A549 (cell line): ENCODE results near the gene SSX2IP. TPM values are rescaled to one million over a fixed set of nuclear protein-coding genes. Genes with fewer than 3 reads are reported as not detected.

Experiments used
- ATAC-seq, 2 experiments: fragments of 200-7000 bp in 1 of 2; fragments of >200 bp in 1 of 2; cut with Nextera tagmentation in 1 of 2; cut with Tn5 transposase in 1 of 2; 3 replicates each; pipeline versions ENCODE4 v1.8.0 to v1.9.1; 2018 to 2020; ENCODE audit warnings: mild to moderate bottlenecking in 1 of 2, moderate library complexity in 1 of 2
- CTCF ChIA-PET: fragments of 300-600 bp; sonication (Branson Sonifier 250); formaldehyde crosslinking; extraction: SDS; loops from one replicate; lab custom pipeline; 2021; ENCODE audit warnings: antibody characterized with exemption, inconsistent platforms; lab: Yijun Ruan, JAX
- POLR2A ChIA-PET: fragments of 350-600 bp; formaldehyde crosslinking; extraction: SDS; loops from one replicate; lab custom pipeline; 2021; ENCODE audit warnings: antibody characterized with exemption, inconsistent platforms; lab: Yijun Ruan, JAX
- DNase-seq, 2 experiments: peaks; one replicate each; pipeline versions ENCODE4 v3.0.0 to v3.0.0-alpha.2; 2011 to 2016; ENCODE audit warnings: low read depth in 1 of 2, low spot score in 1 of 2
- FAIRE-seq: peaks from 2 replicates; lab custom pipeline; 2011; peaks lifted over from hg19 to GRCh38; lab: Jason Lieb, UNC
- H3K27ac ChIP-seq, 2 experiments: fragments of >200 bp; sonication (Bioruptor Twin); formaldehyde crosslinking; 3 replicates each; pipeline ENCODE4 v1.5.1; 2016 to 2017
- H3K4me1 ChIP-seq: fragments of >200 bp; sonication (Bioruptor Twin); formaldehyde crosslinking; 3 replicates; pipeline ENCODE4 v1.6.1; 2016
- H3K4me2 ChIP-seq: fragments of >200 bp; sonication (Bioruptor Twin); formaldehyde crosslinking; 3 replicates; pipeline ENCODE4 v1.6.1; 2016
- H3K4me3 ChIP-seq: fragments of >200 bp; sonication (Bioruptor Twin); formaldehyde crosslinking; 3 replicates; pipeline ENCODE4 v1.5.1; 2016
- H3K9me3 ChIP-seq: fragments of >200 bp; sonication (Bioruptor Twin); formaldehyde crosslinking; 3 replicates; pipeline ENCODE4 v1.6.1; 2016
- CBX2 ChIP-seq: fragments of 200-600 bp; sonication (generic); IDR thresholded peaks from 2 replicates; pipeline ENCODE4 v1.6.1; 2016; ENCODE audit warnings: low read depth, mild to moderate bottlenecking, borderline replicate concordance
- CTCF ChIP-seq: fragments of >200 bp; sonication (Bioruptor Twin); formaldehyde crosslinking; IDR thresholded peaks from 3 replicates; pipeline ENCODE4 v1.5.1; 2016
- E2F6 ChIP-seq: IDR thresholded peaks from 2 replicates; pipeline ENCODE4 v1.6.1; 2012; ENCODE audit warnings: low read depth, borderline replicate concordance
- EHF ChIP-seq: fragments of 250-450 bp; sonication (Bioruptor Pico); IDR thresholded peaks from 2 replicates; pipeline ENCODE4 v1.5.0; 2020; ENCODE audit warnings: mild to moderate bottlenecking
- ELK1 ChIP-seq: fragments of 150-350 bp; IDR thresholded peaks from 2 replicates; pipeline ENCODE4 v1.6.1; 2014; ENCODE audit warnings: low read depth, mild to moderate bottlenecking, low read length
- GATA3 ChIP-seq: IDR thresholded peaks from 2 replicates; pipeline ENCODE4 v1.6.1; 2012; ENCODE audit warnings: borderline replicate concordance
- HDAC2 ChIP-seq: fragments of 200-600 bp; sonication (generic); IDR thresholded peaks from 2 replicates; pipeline ENCODE4 v1.6.1; 2016
- HMGXB4 ChIP-seq: fragments of 250-450 bp; sonication (Bioruptor Pico); IDR thresholded peaks from 2 replicates; pipeline ENCODE4 v1.5.0; 2021; ENCODE audit warnings: mild to moderate bottlenecking, moderate library complexity, borderline replicate concordance
- JUN ChIP-seq, 2 experiments: fragments of >200 bp; sonication (Bioruptor Twin); formaldehyde crosslinking; IDR thresholded peaks; 2 replicates in 1 of 2; 3 replicates in 1 of 2; pipeline ENCODE4 v1.6.1; 2016 to 2017
- KDM5A ChIP-seq: fragments of 200-600 bp; sonication (generic); IDR thresholded peaks from 2 replicates; pipeline ENCODE4 v1.6.1; 2016; ENCODE audit warnings: antibody characterized with exemption, mild to moderate bottlenecking
- MAFK ChIP-seq: fragments of 450-650 bp; IDR thresholded peaks from 2 replicates; pipeline ENCODE4 v1.6.1; 2014; ENCODE audit not compliant: partially characterized antibody
- MYC ChIP-seq: IDR thresholded peaks from 2 replicates; pipeline ENCODE4 v1.6.1; 2012; ENCODE audit warnings: mild to moderate bottlenecking, inconsistent platforms, low read length, improper control_type of control experiment, borderline replicate concordance
- NPAS2 ChIP-seq: fragments of 250-450 bp; sonication (Bioruptor Pico); IDR thresholded peaks from 2 replicates; pipeline ENCODE4 v1.8.0; 2022; ENCODE audit warnings: mild to moderate bottlenecking, moderate library complexity, borderline replicate concordance
- POLR2A ChIP-seq: IDR thresholded peaks from 2 replicates; pipeline ENCODE4 v1.6.1; 2012; ENCODE audit warnings: mild to moderate bottlenecking, low read length
- RAD21 ChIP-seq, 2 experiments: fragments of >200 bp in 1 of 2; sonication (Bioruptor Twin) in 1 of 2; formaldehyde crosslinking in 1 of 2; IDR thresholded peaks in 1 of 2; conservative IDR thresholded peaks in 1 of 2; 2 replicates in 1 of 2; 3 replicates in 1 of 2; pipeline ENCODE4 v1.6.1; 2012 to 2018; ENCODE audit warnings: inconsistent platforms in 1 of 2
- SMC3 ChIP-seq: fragments of >200 bp; sonication (Bioruptor Twin); formaldehyde crosslinking; IDR thresholded peaks from 3 replicates; pipeline ENCODE4 v1.6.1; 2018; ENCODE audit warnings: inconsistent platforms
- WGBS: methylation state at CpG from one replicate; pipeline ENCODE4 v1.1.6; 2017; ENCODE audit errors: missing lambda C conversion rate; 5-methylcytosine and 5-hydroxymethylcytosine counted together
- polyA plus RNA-seq, 4 experiments: library from polyadenylated mRNA; depleted of rRNA in 3 of 4; stranded (reverse); fragments of >200 nt; fragmentation: RNase III in 1 of 4; extraction: RNeasy Plus Mini Kit Qiagen cat#74134 plus additional on column Dnase treatment in 1 of 4; gene quantifications; 2 replicates in 3 of 4; 3 replicates in 1 of 4; pipeline ENCODE4 v1.2.3, GENCODE V29; 2011 to 2017

The SSX2IP gene
- polyA plus RNA-seq, 2 of the 4 experiments (the other 2 are of a cell fraction) = 15.2 to 20.6 TPM

- TF ChIP-seq ELK1 = no peak
These were observed 65.4 kb downstream of the SSX2IP start (continued) for GRCh38 chr1:84624876-84625275.

GRCh38 chr1:84621553-84621952 is 68.7 kb downstream of the SSX2IP start:
- no peak overlapping the region for H3K27ac ChIP-seq
- ChIA-PET CTCF (interaction anchor here (0.7 to 2.2 kb wide), 5 partner anchors 35 to 179 kb away, joined by 3 to 8 read pairs (median 4); partner anchors contain the start of genes GNG5 and SPATA1), POLR2A (no interaction called here)
- H3K4me3 ChIP-seq = no peak overlapping the region
- no peak for TF ChIP-seq MAFK
- no peak for TF ChIP-seq E2F6
- no peak for TF ChIP-seq GATA3
- FAIRE-seq (no peak), ATAC-seq (no peak), DNase-seq (no peak)
- H3K4me1 ChIP-seq = peaks cover 12% of the 10 kb centered on the region; the same call in 1 of the 3 replicates
- WGBS = 65% methylated on average over 14 of the region's 14 CpGs
- no peaks in the 10 kb centered on the region for H3K9me3 ChIP-seq
- no peak overlapping the region; the same call in 2 of the 3 replicates for H3K4me2 ChIP-seq

- peak; percentile 44 to 80 for DNase-seq
- TF ChIP-seq HMGXB4 (CRISPR knock-in tag) (peak; percentile 93; the same call in 1 of the 2 replicates), CBX2 (no peak), KDM5A (peak; percentile 81), RAD21 (conservative IDR thresholded peaks at IDR 0.05 in 1 of 2, IDR thresholded peaks at IDR 0.05 in 1 of 2) (peak; percentile 50 to 84; a peak in 4 of 5 replicates), HDAC2 (no peak), JUN (IDR thresholded peaks at IDR 0.05) (peak; percentile 45 to 52; a peak in 1 of 5 replicates), POLR2A (peak; percentile 32), NPAS2 (no peak), SMC3 (peak; percentile 93), MYC (no peak), CTCF (peak; percentile 98), EHF (CRISPR knock-in tag) (no peak)
- TF ChIP-seq, all 56 proteins: peak for 7
- WGBS = 0% methylated on average over 3 of the region's 46 CpGs
- POLR2A ChIA-PET = interaction anchor here (1.3 to 2.9 kb wide), 2 partner anchors 47 to 115 kb away, joined by 5 to 23 read pairs; partner anchors contain the start of genes CTBS, GNG5 and SPATA1
- Histone ChIP-seq H3K4me2 (peak overlapping the region; percentile 74), H3K4me3 (peak overlapping the region; percentile 48), H3K4me1 (peaks cover 12% of the 10 kb centered on the region; the same call in 1 of the 3 replicates), H3K27ac (peak overlapping the region; percentile 78 to 97), H3K9me3 (no peaks in the 10 kb centered on the region)
- CTCF ChIA-PET = interaction anchor here (0.6 to 2.2 kb wide), 36 partner anchors 8 to 497 kb away, joined by 3 to 15 read pairs (median 3); partner anchors contain the start of genes GNG5, SAMD13 and SPATA1
- FAIRE-seq (no peak), ATAC-seq (peak; percentile 98)
These were observed 69.4 kb downstream of the SSX2IP start for GRCh38 chr1:84620720-84621313.
